Neuron (in vitro differentiated cells): ENCODE measurements around the gene RFC5.
"Not testable (repeated sequence)": the region's sequence is repeated elsewhere in the genome, so short reads cannot be mapped to it uniquely, and the experiment has no call there.

Source experiments
- H2AFZ ChIP-seq: one replicate; pipeline ENCODE4 v1.6.1; 2013; ENCODE audit warnings: low read depth, mild to moderate bottlenecking, inconsistent platforms, low read length, moderate library complexity
- H3K27me3 ChIP-seq: one replicate; pipeline ENCODE4 v1.6.1; 2013; ENCODE audit warnings: low read length; ENCODE audit not compliant: insufficient read depth
- H3K36me3 ChIP-seq: one replicate; pipeline ENCODE4 v1.6.1; 2013; ENCODE audit warnings: low read length; ENCODE audit not compliant: insufficient read depth
- H3K4me1 ChIP-seq: one replicate; pipeline ENCODE4 v1.6.1; 2013; ENCODE audit warnings: low read length; ENCODE audit not compliant: insufficient read depth
- H3K4me3 ChIP-seq: 2 replicates; pipeline ENCODE4 v1.5.1; 2013; ENCODE audit warnings: mild to moderate bottlenecking, low read length, moderate library complexity
- H3K9me3 ChIP-seq: one replicate; pipeline ENCODE4 v1.6.1; 2013; ENCODE audit warnings: low read length

Gene RFC5

DNA sequence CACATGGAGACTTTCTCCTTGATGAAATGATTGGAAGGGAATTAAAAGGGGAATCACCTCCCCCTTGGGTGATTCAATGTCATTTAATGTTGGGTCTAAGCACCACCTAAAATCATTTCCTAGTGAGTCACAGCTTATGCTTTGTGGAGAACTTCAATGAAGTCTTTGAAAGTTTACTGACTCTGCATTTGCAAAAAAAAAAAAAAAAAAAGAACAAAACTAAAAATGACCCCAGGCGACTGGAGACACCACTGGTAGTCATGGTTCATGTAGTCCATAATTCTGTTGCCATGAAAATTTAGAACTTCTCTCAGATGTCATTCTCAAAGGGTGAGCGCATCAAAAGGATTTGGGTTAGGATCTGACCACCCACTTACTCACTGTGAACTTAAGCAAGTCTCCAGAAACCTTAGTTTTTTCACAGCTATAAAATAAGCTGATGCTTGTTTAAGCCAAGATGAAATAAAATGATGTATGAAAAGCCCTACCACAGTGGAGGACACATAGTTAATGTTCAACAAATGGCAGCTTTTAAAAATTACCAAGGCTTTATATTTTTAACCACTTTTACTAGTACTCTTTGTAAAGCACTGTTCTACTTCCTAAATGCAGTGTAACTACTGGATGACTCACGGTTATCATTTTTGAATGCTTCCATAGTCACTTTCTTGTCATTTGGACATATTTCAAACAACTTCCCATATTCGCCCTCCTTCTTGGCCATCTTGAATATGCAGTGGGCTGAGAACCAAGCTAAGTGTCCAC lies 29.6 kb upstream of the RFC5 start:
- Histone ChIP-seq H3K4me1 (no peaks in the 10 kb centered on the region), H3K36me3 (no peaks in the 10 kb centered on the region), H3K9me3 (no peaks in the 10 kb centered on the region), H3K27me3 (no peaks in the 10 kb centered on the region), H2AFZ (no peak overlapping the region), H3K4me3 (no peak overlapping the region)

DNA sequence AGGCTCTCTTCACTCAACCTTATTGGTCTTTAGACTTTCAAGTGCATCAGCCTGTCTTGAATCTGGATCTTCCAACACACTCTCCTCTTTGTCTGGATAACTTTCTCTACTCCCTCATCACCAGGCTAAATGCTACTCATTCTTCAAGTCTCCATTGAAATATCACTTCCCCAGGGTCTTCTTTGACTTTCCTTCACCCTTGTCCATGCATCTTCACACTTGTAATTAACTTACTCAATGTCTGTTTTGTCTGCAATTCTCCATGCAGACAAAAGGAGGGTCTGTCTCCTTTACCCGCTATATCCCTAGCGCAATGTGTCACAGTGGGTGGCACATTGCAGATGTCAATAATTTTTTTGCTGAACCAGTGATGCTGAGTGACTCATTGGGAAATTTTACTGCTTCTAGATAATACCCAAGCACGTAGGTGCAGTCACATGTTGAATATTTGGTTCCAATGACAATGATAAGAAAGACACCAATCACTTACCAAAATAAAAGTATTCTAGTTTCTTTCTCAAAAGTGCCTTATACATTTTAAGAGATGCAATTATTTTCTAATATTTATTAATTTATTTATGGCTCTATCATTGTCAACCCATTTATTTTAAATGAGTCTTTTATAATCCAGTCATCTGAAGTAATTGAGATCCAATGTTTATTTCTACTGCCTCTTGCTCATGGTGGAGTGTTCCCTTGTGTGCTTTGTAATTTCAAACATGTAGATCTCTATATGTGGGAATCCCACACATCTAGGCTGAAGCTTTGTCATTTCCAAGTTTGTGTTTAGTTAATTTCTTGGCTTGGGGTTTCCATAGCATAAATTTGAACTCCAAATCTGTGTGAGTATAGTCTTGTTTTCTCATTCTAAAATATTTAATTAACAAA lies 21.7 kb upstream of the RFC5 start:
- H3K4me1 ChIP-seq: no peaks in the 10 kb centered on the region
- H3K27me3 ChIP-seq: no peaks in the 10 kb centered on the region
- no peak overlapping the region for H3K4me3 ChIP-seq
- H2AFZ ChIP-seq: no peak overlapping the region
- no peaks in the 10 kb centered on the region for H3K36me3 ChIP-seq
- no peaks in the 10 kb centered on the region for H3K9me3 ChIP-seq

DNA sequence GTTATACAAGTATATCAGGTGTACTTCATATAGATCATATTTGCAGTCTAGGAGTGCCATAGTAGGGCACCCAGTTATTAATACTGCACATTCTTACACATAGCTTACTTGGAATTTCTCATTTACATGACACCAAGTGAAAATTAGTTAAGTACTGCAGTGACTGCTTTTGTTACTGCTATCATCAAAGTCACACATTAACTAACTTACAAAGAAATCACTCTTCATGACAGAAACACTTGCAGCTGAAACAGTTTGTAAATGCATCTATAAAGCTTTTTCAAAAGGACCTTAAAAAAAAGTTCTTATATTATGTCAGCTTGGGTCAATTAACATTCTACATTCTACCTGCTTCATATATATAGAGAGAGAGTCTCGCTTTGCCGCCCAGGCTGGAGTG lies 17.8 kb upstream of the RFC5 start:
- Histone ChIP-seq H3K4me1 (no peaks in the 10 kb centered on the region), H3K4me3 (no peak overlapping the region), H3K27me3 (no peaks in the 10 kb centered on the region), H2AFZ (no peak overlapping the region), H3K9me3 (no peaks in the 10 kb centered on the region), H3K36me3 (no peaks in the 10 kb centered on the region)

DNA sequence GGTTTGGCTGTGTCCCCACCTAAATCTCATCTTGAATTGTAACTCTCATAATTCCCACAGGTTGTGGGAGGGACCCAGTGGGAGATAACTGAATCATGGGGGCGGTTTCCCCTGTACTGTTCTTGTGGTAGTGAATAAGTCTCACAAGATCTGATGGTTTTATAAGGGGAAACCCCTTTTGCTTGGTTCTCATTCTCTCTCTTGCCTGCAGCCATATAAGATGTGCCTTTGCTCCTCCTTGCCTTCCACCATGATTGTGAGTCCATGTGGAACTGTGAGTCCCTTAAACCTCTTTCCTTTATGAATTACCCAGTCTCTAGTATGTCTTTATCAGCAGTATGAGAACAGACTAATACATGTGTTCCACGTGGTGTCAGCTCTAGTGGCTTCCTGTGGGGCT lies 16.7 kb upstream of the RFC5 start:
- H3K4me3 ChIP-seq, H3K4me1 ChIP-seq, H3K36me3 ChIP-seq, H3K27me3 ChIP-seq, H2AFZ ChIP-seq, H3K9me3 ChIP-seq: not testable (repeated sequence)

DNA sequence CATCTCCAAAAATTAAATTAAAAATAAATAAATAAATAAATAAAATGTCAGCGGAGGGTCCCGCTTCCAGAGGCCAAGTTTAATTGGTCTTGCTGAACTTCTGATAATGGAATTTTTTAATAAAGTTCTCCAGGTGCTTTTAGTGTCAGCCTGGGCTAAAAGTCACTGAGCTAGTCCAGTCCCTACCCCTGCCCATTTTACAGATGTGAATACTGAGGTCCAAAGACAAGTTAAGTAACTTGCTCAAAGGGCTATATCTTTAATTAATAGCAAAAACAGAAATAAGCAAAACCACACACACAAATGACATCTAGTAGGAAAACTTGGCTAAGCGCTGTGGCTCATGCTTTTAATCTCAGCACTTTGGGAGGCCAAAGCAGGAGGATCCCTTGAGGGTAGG lies 5.6 kb upstream of the RFC5 start:
- Histone ChIP-seq H3K4me3 (no peak overlapping the region), H2AFZ (no peak overlapping the region), H3K27me3 (no peaks in the 10 kb centered on the region), H3K9me3 (peaks cover 2% of the 10 kb centered on the region), H3K4me1 (peaks cover under 1% of the 10 kb centered on the region), H3K36me3 (no peaks in the 10 kb centered on the region)

DNA sequence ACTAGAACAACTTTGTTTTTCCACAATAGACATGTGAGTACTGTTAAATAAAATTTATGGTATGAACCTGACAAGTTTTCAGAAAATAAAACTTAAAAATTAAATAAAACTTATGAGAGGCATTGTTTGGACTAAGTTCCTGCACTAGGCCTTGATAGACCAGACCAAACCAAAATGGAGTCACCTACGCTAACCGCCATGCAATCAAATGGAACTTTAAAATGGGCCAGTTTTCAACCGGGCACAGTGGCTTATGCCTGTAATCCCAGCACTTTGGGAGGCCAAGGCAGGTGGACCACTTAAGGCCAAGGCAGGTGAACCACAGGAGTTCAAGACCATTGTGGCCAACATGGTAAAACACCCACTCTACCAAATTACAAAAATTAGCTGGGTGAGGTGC lies 5.1 kb upstream of the RFC5 start:
- peaks cover 2% of the 10 kb centered on the region for H3K9me3 ChIP-seq
- no peaks in the 10 kb centered on the region for H3K36me3 ChIP-seq
- peaks cover 3% of the 10 kb centered on the region for H3K4me1 ChIP-seq
- H3K27me3 ChIP-seq: no peaks in the 10 kb centered on the region
- no peak overlapping the region for H3K4me3 ChIP-seq
- H2AFZ ChIP-seq: no peak overlapping the region

DNA sequence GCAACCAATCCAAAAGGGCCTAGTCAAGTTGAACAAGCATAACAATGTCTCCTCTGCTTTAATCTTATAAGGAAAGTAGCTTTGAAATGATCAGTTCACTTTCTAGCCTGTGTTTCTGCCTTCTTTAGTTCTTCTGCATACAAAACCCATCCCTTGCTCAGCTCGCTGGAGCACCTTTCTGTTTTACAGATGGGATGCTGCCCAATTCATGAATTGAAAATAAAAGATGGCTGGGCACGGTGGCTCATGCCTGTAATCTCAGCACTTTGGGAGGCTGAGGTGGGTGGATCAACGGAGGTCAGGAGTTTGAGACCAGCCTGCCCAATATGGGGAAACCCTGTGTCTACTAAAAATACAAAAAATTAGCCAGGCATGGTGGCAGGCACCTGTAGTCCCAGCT lies 4.5 kb upstream of the RFC5 start:
- H3K27me3 ChIP-seq: no peaks in the 10 kb centered on the region
- H3K4me3 ChIP-seq: no peak overlapping the region
- H3K4me1 ChIP-seq: peaks cover 5% of the 10 kb centered on the region
- peaks cover 2% of the 10 kb centered on the region for H3K9me3 ChIP-seq
- H2AFZ ChIP-seq: no peak overlapping the region
- H3K36me3 ChIP-seq: no peaks in the 10 kb centered on the region

DNA sequence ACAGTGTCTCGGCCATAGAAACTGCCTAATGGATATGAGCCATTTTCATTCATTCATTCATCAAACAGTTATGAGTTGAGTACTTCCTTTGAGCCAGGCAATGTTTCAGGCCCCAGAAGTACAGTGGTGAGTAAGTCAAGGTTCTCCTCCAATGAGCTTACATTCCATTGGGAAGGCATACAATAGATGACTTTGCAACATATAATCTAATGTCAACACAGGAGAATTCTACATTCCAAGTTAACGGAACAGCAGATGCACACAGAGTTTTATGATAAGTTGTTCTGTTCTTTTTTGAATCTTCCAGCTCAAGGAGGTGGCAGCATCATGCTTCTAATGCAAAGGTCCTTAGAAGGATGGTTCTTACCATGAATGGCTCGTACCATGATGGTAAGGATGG lies 3.2 kb upstream of the RFC5 start:
- H3K27me3 ChIP-seq: no peaks in the 10 kb centered on the region
- H3K4me3 ChIP-seq: no peak overlapping the region
- peaks cover 2% of the 10 kb centered on the region for H3K9me3 ChIP-seq
- H3K36me3 ChIP-seq: no peaks in the 10 kb centered on the region
- H3K4me1 ChIP-seq: peaks cover 16% of the 10 kb centered on the region
- no peak overlapping the region for H2AFZ ChIP-seq

DNA sequence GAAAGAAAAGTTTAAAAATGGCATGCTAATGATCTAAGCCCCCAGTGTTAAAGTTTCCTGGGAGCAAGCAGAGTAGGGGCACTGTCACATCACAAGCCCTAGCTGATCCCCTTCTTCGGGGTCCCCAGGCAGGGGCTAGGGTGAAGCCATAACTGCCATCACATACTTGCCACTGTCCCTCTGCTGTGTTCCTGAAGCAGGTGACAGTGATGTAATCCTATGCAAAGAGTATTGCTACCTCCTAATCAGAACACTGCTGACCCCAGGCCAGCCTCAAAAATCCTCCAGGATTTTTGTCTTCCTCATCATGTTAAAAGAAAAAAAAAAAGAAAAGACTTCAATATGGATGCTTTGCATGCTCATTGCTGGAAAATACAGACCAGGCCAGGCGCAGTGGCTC lies 1.2 kb upstream of the RFC5 start:
- peaks cover 16% of the 10 kb centered on the region for H3K36me3 ChIP-seq
- H3K4me3 ChIP-seq: no peak overlapping the region
- peaks cover 2% of the 10 kb centered on the region for H3K9me3 ChIP-seq
- H3K4me1 ChIP-seq: peaks cover 16% of the 10 kb centered on the region
- H2AFZ ChIP-seq: no peak overlapping the region
- no peaks in the 10 kb centered on the region for H3K27me3 ChIP-seq

DNA sequence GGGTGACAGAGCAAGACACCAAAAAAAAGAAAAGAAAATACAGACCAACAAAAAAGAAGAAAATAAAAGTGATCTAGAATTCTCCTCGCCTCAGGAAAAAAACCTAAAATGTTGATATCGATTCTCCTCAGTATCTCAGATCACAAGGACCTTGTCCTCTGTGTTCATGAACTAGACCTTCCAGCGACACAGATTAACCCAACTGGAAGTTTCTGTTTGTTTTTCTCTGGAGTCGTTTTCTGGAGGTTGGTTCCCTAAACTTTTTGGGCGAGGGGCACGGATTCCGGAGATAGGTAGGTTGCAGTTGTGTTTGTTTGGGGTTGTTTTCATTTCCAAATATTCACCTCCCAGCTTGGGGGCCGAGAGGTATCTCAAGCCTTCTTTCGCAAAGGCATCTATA lies 559 bp upstream of the RFC5 start:
- H3K36me3 ChIP-seq: peaks cover 23% of the 10 kb centered on the region
- no peaks in the 10 kb centered on the region for H3K27me3 ChIP-seq
- peaks cover 2% of the 10 kb centered on the region for H3K9me3 ChIP-seq
- peak overlapping the region; percentile 80 for H2AFZ ChIP-seq
- H3K4me3 ChIP-seq: peak overlapping the region; percentile 85
- H3K4me1 ChIP-seq: peaks cover 16% of the 10 kb centered on the region

DNA sequence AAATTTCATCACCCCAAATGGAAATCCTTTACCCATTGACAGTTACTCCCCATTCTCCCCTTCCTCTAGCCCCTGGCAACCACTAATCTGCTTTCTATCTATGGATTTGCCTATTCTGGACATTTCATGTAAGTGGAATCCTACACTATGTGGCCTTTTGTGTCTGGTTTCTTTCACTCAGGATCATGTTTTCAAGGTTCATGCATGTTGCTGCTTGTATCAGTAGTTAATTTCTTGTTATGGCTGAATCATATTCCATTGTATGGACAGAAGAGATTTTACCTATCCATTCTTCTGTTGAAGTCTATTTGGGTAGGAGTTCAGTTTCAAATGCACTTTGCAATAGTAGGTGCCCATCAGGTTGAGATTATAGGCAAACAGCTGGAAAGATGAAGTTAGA lies 1.4 kb downstream of the RFC5 start:
- peaks cover 16% of the 10 kb centered on the region for H3K4me1 ChIP-seq
- H3K4me3 ChIP-seq: peak overlapping the region; percentile 85
- H3K36me3 ChIP-seq: peaks cover 34% of the 10 kb centered on the region
- no peaks in the 10 kb centered on the region for H3K9me3 ChIP-seq
- H2AFZ ChIP-seq: no peak overlapping the region
- H3K27me3 ChIP-seq: no peaks in the 10 kb centered on the region

DNA sequence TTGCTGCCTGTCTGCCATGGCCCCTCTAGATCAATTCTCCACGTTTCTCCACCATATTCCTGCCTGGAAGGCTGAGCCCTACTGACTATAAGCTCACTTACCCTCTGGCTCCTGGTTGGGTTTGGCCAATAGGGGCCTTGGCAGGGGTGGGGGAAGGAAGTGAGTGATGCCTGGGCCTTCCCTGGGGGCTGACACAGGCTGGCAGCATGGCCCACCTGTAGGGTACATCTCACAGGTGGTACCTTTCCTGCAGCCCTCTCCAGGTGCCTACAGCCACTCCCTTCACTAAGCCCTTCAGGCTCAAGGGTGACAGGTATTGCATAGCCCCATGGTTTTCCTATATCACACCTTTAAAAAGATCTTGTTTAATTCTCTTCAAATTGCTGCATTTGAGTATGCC lies 3.5 kb downstream of the RFC5 start:
- Histone ChIP-seq H3K27me3 (no peaks in the 10 kb centered on the region), H3K4me1 (peaks cover 16% of the 10 kb centered on the region), H3K4me3 (no peak overlapping the region), H3K36me3 (peaks cover 47% of the 10 kb centered on the region), H2AFZ (no peak overlapping the region), H3K9me3 (no peaks in the 10 kb centered on the region)

DNA sequence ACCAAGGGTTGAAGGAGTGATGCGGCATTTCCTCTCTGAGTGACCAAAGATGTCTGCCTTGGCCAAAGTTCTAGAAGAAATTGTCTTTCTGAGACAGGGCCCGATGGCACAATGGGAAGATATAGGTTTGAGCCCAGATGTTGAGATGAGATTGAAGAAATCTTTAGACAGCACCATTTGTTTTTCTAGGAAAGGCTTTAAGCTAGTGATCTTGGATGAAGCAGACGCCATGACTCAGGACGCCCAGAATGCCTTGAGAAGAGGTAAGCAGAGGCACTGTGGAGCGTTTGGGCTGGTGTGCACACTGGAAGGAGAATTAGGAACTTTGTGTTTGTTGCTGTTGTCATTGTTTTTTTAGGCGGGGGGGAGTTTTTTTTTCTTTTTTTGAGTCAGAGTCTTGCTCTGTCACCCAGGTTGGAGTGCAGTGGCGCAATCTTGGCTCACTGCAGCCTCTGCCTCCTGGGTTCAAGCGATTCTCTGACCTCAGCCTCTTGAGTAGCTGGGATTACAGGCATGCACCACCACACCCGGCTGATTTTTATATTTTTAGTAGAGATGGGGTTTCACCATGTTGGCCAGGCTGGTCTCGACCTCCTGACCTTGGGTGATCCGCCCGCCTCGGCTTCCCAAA lies 5.7 kb downstream of the RFC5 start:
- not testable (repeated sequence) for H2AFZ ChIP-seq, H3K27me3 ChIP-seq, H3K9me3 ChIP-seq, H3K4me3 ChIP-seq, H3K4me1 ChIP-seq
- H3K36me3 ChIP-seq: peaks cover 67% of the 10 kb centered on the region
